ENCODE results near the gene RASA3.

- TF ChIP-seq CTCF (IDR thresholded peaks at IDR 0.05; ENCODE audit: poor library complexity, severe bottlenecking) (no peak), REST (IDR thresholded peaks at IDR 0.05; ENCODE audit: borderline replicate concordance) (no peak), EP300 (conservative IDR thresholded peaks at IDR 0.05; ENCODE audit: poor library complexity, severe bottlenecking) (no peak), EZH2 (IDR thresholded peaks at IDR 0.05; ENCODE audit: borderline replicate concordance, insufficient read depth, low read length, poor library complexity, severe bottlenecking) (no peak), POLR2AphosphoS5 (IDR thresholded peaks at IDR 0.05) (no peak), MXI1 (conservative IDR thresholded peaks at IDR 0.05; ENCODE audit: poor library complexity, severe bottlenecking) (no peak), TAF1 (IDR thresholded peaks at IDR 0.05; ENCODE audit: low read depth) (no peak)
Measured at GRCh38 chr13:113928685-113929627, 203.5 kb downstream of the RASA3 start.
